ENCODE measurements around the gene ACP2. TPM values are rescaled to one million over a fixed set of nuclear protein-coding genes. Genes with fewer than 3 reads are reported as not detected.

Gene ACP2
- total and polyA plus RNA-seq, 3 donors from 2014 or later = 40.3 to 63.7 (median 61.3) TPM

DNA sequence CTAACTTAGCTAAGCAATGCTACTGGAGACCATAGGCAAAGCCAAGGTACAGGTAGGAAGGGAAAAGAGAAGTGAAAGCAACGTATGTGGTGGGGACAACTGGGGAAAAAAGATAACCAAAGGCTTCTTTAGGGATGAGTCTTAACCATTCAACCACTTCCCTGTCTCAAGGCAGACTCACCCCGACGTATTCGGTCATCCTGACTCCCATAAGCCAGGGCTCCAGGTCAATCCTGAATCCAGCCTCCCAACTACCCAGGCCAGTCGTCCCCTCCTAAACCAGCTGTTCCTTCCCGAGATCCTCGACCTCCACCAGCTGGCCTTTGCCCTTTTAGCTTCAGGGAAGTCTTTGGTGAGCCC, 330 bp downstream of the ACP2 start:
- no peak for DNase-seq
- peak overlapping the region; percentile 63 to 84 for H3K4me3 ChIP-seq
- H3K27ac ChIP-seq = peak overlapping the region; percentile 79 to 86
- no peaks in the 10 kb centered on the region for H3K36me3 ChIP-seq (ENCODE audit: low read depth, missing control alignments)
- TF ChIP-seq POLR2A (IDR thresholded peaks at IDR 0.05) = no peak
- TF ChIP-seq, protein P1, sequence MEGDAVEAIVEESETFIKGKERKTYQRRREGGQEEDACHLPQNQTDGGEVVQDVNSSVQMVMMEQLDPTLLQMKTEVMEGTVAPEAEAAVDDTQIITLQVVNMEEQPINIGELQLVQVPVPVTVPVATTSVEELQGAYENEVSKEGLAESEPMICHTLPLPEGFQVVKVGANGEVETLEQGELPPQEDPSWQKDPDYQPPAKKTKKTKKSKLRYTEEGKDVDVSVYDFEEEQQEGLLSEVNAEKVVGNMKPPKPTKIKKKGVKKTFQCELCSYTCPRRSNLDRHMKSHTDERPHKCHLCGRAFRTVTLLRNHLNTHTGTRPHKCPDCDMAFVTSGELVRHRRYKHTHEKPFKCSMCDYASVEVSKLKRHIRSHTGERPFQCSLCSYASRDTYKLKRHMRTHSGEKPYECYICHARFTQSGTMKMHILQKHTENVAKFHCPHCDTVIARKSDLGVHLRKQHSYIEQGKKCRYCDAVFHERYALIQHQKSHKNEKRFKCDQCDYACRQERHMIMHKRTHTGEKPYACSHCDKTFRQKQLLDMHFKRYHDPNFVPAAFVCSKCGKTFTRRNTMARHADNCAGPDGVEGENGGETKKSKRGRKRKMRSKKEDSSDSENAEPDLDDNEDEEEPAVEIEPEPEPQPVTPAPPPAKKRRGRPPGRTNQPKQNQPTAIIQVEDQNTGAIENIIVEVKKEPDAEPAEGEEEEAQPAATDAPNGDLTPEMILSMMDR (IDR thresholded peaks at IDR 0.05) = no peak
- no peaks in the 10 kb centered on the region for H3K9me3 ChIP-seq
- intact Hi-C loops (cut with DNase I; ENCODE audit: low total_unique reads) = no loop called here
- H3K27me3 ChIP-seq = no peaks in the 10 kb centered on the region
- H3K4me1 ChIP-seq = peaks cover 12% of the 10 kb centered on the region
- 0 to 1% methylated on average over 7 of the region's 7 CpGs for WGBS, 2 donors

DNA sequence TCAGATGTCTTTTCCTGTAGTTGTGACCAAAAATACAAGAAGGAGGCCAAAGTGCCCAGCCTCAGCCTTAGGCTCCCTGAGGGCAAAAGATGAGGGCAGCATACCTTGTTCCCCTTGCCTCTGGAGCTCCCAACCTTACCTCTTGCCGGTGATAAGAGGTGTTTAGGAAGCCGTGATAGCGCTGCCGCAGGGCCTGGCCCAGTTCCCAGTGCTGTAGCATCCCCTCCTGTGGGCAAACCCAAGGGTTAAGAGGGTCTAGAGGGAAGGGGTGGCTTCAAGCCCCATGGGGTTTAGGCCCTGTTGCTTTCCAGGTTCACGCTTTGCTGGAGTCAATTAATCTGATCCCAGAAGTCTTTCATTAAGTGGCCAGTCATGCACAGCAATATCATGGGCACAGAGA, 1.1 kb downstream of the ACP2 start:
- no peak for DNase-seq
- Histone ChIP-seq H3K4me3 (no peak overlapping the region), H3K36me3 (ENCODE audit: low read depth, missing control alignments) (no peaks in the 10 kb centered on the region), H3K27me3 (no peaks in the 10 kb centered on the region), H3K4me1 (peaks cover 12% of the 10 kb centered on the region), H3K9me3 (no peaks in the 10 kb centered on the region), H3K27ac (no peak overlapping the region)
- TF ChIP-seq, protein P1 (IDR thresholded peaks at IDR 0.05) = no peak
- TF ChIP-seq POLR2A (IDR thresholded peaks at IDR 0.05) = no peak
- WGBS, 2 donors = 87 to 98% methylated on average over 4 to 5 of the region's 5 CpGs
- intact Hi-C loops (cut with DNase I; ENCODE audit: low total_unique reads) = no loop called here

DNA sequence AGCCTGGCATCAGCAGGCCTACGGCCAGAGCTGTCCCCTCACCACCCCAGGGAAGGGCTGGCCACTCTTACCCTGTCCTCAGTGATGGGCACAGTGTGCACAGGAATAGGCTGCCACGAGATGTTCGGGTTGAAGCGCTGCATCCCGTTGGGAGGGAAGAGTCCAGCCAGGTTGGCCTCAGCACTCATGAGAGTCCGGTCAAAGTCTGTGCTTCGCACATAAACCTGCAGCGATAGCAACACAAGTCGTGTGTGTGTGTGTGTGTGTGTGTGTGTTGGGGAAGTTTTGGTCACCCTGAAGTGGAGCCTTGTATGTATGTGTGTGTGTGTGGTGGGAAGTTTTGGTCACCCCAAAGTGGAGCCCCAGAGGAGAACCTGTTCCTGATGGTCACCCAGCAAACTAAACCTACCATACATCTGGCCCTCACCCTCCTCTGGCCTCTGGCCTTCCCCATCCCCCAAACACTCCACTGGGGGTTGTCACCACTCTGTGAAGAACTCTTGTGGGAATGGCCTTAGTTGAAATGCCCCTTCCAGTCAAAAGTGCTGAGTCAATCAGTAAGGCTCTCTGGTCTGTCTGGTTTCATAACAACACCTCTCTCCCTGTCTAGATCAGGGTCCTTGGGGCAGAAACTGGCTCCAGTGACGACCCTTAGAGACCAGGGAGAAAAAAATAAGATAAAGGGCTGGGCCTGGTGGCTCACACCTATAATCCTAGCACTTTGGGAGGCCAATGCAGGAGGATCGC, 2.8 kb downstream of the ACP2 start:
- intact Hi-C loops (cut with DNase I; ENCODE audit: low total_unique reads) = no loop called here

DNA sequence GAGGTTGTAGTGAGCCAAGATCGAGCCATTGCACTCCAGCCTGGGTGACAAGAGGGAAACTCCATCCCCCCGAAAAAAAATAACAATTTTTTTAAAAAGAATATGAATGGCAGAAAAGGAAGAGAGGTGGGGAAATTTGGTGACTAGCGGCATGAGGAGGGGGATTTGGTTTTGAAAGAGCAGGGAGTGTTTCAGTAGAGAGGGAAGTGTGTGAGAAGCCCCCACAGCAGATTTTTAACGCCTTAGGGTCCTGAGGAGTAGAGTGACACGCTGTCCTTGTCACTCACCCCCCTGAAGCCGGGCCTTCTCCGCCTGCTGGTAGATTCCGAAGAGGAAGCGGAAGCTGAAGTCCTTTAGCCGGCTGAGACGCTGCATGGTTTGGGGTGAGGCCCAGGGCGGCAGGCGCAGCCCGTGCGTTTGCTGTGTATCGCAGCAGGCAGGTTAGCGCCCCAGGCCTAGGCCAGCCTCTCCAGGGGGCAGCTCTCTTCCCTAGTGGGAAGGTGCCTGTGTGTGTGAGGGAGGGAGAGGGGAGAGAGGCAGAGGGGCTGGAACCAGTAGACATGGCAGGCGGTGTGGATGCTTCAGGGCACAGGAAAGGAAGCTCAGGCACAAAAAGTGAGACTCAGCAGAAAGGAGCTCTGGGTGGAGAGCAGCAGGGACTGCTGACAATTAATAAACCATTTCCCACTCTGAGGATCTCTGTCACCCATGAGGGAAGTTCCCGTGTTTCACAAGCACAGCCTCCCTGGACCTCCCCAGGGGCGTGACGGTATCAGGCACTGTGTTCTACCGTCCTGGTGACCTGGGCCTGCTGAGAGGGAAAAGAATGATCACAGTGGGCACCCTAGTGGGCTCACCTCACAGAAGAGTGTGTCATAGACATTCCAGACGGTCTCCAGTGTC, 3.9 kb downstream of the ACP2 start:
- no peaks in the 10 kb centered on the region for H3K27me3 ChIP-seq
- no peak for DNase-seq
- H3K9me3 ChIP-seq = no peaks in the 10 kb centered on the region
- intact Hi-C loops (cut with DNase I; ENCODE audit: low total_unique reads) = no loop called here
- H3K4me1 ChIP-seq = peaks cover 12% of the 10 kb centered on the region
- no peaks in the 10 kb centered on the region for H3K36me3 ChIP-seq (ENCODE audit: low read depth, missing control alignments)
- H3K4me3 ChIP-seq = no peak overlapping the region
- TF ChIP-seq, protein P1 (IDR thresholded peaks at IDR 0.05) = no peak
- TF ChIP-seq POLR2A (IDR thresholded peaks at IDR 0.05) = no peak
- no peak overlapping the region for H3K27ac ChIP-seq
- whole genome bisulfite sequencing, 2 donors = 86 to 93% methylated on average over 22 to 23 of the region's 23 CpGs

More for the DNA sequence above, 2.8 kb downstream of the ACP2 start:
- TF ChIP-seq POLR2A (IDR thresholded peaks at IDR 0.05) = no peak
- TF ChIP-seq, protein P1 (IDR thresholded peaks at IDR 0.05) = no peak
- 84 to 87% methylated on average over 8 to 11 of the region's 11 CpGs for WGBS, 2 donors
- no peaks in the 10 kb centered on the region for H3K36me3 ChIP-seq (ENCODE audit: low read depth, missing control alignments)
- no peaks in the 10 kb centered on the region for H3K27me3 ChIP-seq
- no peaks in the 10 kb centered on the region for H3K9me3 ChIP-seq
- H3K27ac ChIP-seq = no peak overlapping the region
- H3K4me3 ChIP-seq = no peak overlapping the region
- peaks cover 12% of the 10 kb centered on the region for H3K4me1 ChIP-seq
- DNase-seq = no peak

Data from testis (tissue), 3 donors.